Measurements from ENCODE around the gene PPEF1. TPM values are rescaled to one million over a fixed set of nuclear protein-coding genes. Genes with fewer than 3 reads are reported as not detected.
"Not testable (repeated sequence)": the region's sequence is repeated elsewhere in the genome, so short reads cannot be mapped to it uniquely, and the experiment has no call there.

Gene PPEF1
- total RNA-seq, 1 donor from 2014 or later = not detected

- intact Hi-C loops (cut with DNase I) = no loop called here
Measured at GRCh38 chrX:18725310-18725943, 18.0 kb downstream of the PPEF1 start.

GRCh38 chrX:18733287-18733686 lies 25.8 kb downstream of the PPEF1 start:
- no peaks in the 10 kb centered on the region for H3K9me3 ChIP-seq
- intact Hi-C loops (cut with DNase I) = no loop called here
- no peak overlapping the region for H3K27ac ChIP-seq
- H3K27me3 ChIP-seq = no peaks in the 10 kb centered on the region
- no peak for DNase-seq (ENCODE audit: low spot score in 2 of 2)
- H3K4me1 ChIP-seq = no peaks in the 10 kb centered on the region
- TF ChIP-seq, protein P1, sequence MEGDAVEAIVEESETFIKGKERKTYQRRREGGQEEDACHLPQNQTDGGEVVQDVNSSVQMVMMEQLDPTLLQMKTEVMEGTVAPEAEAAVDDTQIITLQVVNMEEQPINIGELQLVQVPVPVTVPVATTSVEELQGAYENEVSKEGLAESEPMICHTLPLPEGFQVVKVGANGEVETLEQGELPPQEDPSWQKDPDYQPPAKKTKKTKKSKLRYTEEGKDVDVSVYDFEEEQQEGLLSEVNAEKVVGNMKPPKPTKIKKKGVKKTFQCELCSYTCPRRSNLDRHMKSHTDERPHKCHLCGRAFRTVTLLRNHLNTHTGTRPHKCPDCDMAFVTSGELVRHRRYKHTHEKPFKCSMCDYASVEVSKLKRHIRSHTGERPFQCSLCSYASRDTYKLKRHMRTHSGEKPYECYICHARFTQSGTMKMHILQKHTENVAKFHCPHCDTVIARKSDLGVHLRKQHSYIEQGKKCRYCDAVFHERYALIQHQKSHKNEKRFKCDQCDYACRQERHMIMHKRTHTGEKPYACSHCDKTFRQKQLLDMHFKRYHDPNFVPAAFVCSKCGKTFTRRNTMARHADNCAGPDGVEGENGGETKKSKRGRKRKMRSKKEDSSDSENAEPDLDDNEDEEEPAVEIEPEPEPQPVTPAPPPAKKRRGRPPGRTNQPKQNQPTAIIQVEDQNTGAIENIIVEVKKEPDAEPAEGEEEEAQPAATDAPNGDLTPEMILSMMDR (IDR thresholded peaks at IDR 0.05) = no peak
- H3K36me3 ChIP-seq = no peaks in the 10 kb centered on the region
- no peak overlapping the region for H3K4me3 ChIP-seq

More at GRCh38 chrX:18725310-18725943, 18.0 kb downstream of the PPEF1 start:
- Histone ChIP-seq H3K9me3 (no peaks in the 10 kb centered on the region), H3K4me3 (no peak overlapping the region), H3K4me1 (no peaks in the 10 kb centered on the region), H3K27me3 (no peaks in the 10 kb centered on the region), H3K27ac (no peak overlapping the region), H3K36me3 (no peaks in the 10 kb centered on the region)
- DNase-seq (ENCODE audit: low spot score in 2 of 2) = no peak
- TF ChIP-seq, protein P1 (IDR thresholded peaks at IDR 0.05) = no peak

DNA sequence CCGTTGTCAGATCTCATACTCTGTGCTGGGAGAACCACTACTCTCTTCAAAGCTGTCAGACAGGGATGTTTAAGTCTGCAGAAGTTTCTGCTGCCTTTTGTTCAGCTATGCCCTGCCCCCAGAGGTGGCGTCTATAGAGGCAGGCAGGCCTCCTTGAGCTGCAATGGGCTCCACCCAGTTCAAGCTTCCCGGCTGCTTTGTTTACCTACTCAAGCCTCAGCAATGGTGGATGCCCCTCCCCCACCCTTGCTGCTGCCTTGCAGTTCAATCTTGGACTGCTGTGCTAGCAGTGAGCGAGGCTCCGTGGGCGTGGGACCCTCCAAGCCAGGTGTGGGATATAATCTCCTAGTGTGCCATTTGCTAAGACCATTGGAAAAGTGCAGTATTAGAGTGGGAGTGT lies 32.2 kb downstream of the PPEF1 start:
- DNase-seq (ENCODE audit: low spot score in 2 of 2); H3K27ac ChIP-seq; H3K9me3 ChIP-seq; H3K4me3 ChIP-seq; H3K36me3 ChIP-seq; H3K27me3 ChIP-seq; H3K4me1 ChIP-seq; intact Hi-C loops (cut with DNase I): not testable (repeated sequence)

- no peak overlapping the region for H3K27ac ChIP-seq
- TF ChIP-seq, protein P1 (IDR thresholded peaks at IDR 0.05) = no peak
- no peaks in the 10 kb centered on the region for H3K27me3 ChIP-seq
- peaks cover 0 to 8% of the 10 kb centered on the region in 2 donors for H3K9me3 ChIP-seq
- H3K36me3 ChIP-seq = no peaks in the 10 kb centered on the region
- no peak overlapping the region for H3K4me3 ChIP-seq
- H3K4me1 ChIP-seq = no peaks in the 10 kb centered on the region
- intact Hi-C loops (cut with DNase I) = no loop called here
- no peak for DNase-seq (ENCODE audit: low spot score in 2 of 2)
Measured at GRCh38 chrX:18748499-18748898, 41.1 kb downstream of the PPEF1 start.

DNA sequence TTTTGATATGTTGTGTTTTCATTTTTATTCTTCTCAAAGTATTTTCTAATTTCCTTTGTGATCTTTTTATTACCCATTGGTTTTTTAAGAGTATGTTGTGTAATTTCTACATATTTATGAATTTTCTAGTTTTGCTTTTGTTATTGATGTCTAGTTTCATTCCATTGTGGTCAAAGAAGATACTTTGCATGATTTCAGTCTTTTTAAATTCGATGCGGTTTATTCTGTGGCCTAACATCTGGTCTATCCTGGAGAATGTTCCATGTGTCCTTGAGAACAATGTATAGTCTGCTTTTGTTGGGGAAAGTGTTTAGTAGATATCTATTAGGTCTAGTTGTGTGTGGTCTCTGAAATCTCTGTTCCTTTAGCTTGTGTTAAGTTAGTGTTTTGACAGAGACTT lies 46.2 kb downstream of the PPEF1 start:
- no peak for DNase-seq (ENCODE audit: low spot score in 2 of 2)
- no peaks in the 10 kb centered on the region for H3K4me1 ChIP-seq
- H3K4me3 ChIP-seq = no peak overlapping the region
- no peak overlapping the region for H3K27ac ChIP-seq
- TF ChIP-seq, protein P1 (IDR thresholded peaks at IDR 0.05) = no peak
- H3K36me3 ChIP-seq = no peaks in the 10 kb centered on the region
- H3K9me3 ChIP-seq = no peaks in the 10 kb centered on the region
- intact Hi-C loops (cut with DNase I) = no loop called here
- no peaks in the 10 kb centered on the region for H3K27me3 ChIP-seq

DNA sequence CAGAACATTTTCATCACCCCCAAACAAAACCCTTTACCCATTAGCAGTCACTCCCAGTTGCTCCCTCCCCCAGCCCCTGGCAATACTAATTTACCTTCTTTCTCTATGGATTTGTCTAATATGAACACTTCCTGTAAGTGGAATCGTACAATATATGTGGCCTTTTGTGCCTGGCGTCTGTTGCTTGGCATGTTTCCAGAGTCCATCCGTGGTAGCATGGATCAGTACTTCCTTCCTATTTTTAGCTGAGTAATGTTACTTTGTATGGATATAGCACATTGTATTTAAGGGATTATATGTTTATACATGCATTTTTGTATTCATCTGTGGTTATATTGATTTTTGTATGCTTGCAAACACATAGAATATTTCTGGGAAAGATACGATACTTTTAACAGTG lies 48.2 kb downstream of the PPEF1 start:
- H3K36me3 ChIP-seq = no peaks in the 10 kb centered on the region
- H3K9me3 ChIP-seq = no peaks in the 10 kb centered on the region
- TF ChIP-seq, protein P1 (IDR thresholded peaks at IDR 0.05) = no peak
- H3K4me1 ChIP-seq = no peaks in the 10 kb centered on the region
- H3K27me3 ChIP-seq = no peaks in the 10 kb centered on the region
- DNase-seq (ENCODE audit: low spot score in 2 of 2) = no peak
- no peak overlapping the region for H3K27ac ChIP-seq
- intact Hi-C loops (cut with DNase I) = no loop called here
- no peak overlapping the region for H3K4me3 ChIP-seq

All from ascending aorta (tissue), 2 donors.